Right lobe of liver (tissue), 4 donors: ENCODE data around the gene ZFHX2.

Source experiments
- POLR2A ChIP-seq: fragments of 450-650 bp; IDR thresholded peaks from one replicate; pipeline ENCODE4 v1.6.1; 2017; ENCODE audit warnings: antibody characterized with exemption, mild to moderate bottlenecking
- TF ChIP-seq, protein P1 (sequence below), 4 donors: fragments of 200-600 bp in 3 of 4; fragments of 450-650 bp in 1 of 4; IDR thresholded peaks; one replicate each; pipeline versions ENCODE4 v1.5.1 to v1.8.0; 2016 to 2022; ENCODE audit warnings: antibody characterized with exemption in 4 of 4, mild to moderate bottlenecking in 2 of 4
- donor health status: DM: no; HTN: no; CAD: no.
- donor health status: DM: no; HTN: no; CAD: no.
- donor health status: DM: no; HTN: yes; CAD: no.

GRCh38 chr14:23600806-23601205 is 49.2 kb upstream of the ZFHX2 start:
- TF ChIP-seq, protein P1, sequence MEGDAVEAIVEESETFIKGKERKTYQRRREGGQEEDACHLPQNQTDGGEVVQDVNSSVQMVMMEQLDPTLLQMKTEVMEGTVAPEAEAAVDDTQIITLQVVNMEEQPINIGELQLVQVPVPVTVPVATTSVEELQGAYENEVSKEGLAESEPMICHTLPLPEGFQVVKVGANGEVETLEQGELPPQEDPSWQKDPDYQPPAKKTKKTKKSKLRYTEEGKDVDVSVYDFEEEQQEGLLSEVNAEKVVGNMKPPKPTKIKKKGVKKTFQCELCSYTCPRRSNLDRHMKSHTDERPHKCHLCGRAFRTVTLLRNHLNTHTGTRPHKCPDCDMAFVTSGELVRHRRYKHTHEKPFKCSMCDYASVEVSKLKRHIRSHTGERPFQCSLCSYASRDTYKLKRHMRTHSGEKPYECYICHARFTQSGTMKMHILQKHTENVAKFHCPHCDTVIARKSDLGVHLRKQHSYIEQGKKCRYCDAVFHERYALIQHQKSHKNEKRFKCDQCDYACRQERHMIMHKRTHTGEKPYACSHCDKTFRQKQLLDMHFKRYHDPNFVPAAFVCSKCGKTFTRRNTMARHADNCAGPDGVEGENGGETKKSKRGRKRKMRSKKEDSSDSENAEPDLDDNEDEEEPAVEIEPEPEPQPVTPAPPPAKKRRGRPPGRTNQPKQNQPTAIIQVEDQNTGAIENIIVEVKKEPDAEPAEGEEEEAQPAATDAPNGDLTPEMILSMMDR (IDR thresholded peaks at IDR 0.05) = no peak
- no peak for TF ChIP-seq POLR2A
